Cardiac septum (tissue), 1 donor: ENCODE data around the gene HSD3B7. TPM values are rescaled to one million over a fixed set of nuclear protein-coding genes. Genes with fewer than 3 reads are reported as not detected.

ENCODE experiments used
- DNase-seq: peaks from one replicate; pipeline ENCODE4 v3.0.0-alpha.2; 2020; ENCODE audit warnings: low spot score
- intact Hi-C: fragments of 100-400 bp; cut with DNase I; formaldehyde crosslinking; loops from one replicate; pipeline ENCODE4 v1.14.0; 2022
- total RNA-seq: library from RNA; stranded (reverse); fragmentation: NEBNext Ultra II Directional; extraction: Animal tissue kit (Norgen Biotek cat#: 25700); gene quantifications from one replicate; pipeline ENCODE4 v1.2.1, GENCODE V29; 2021
- donor health status: DM: no; HTN: no; CAD: no.

HSD3B7 gene
- total RNA-seq, 1 donor from 2014 or later: 5.4 TPM

- intact Hi-C loops: no loop called here
- DNase-seq: no peak
These were observed 11.4 kb downstream of the HSD3B7 start for GRCh38 chr16:30996324-30996984.

GRCh38 chr16:30996985-30997724 is 12.1 kb downstream of the HSD3B7 start:
- intact Hi-C loops: no loop called here
- DNase-seq: peak; percentile 95

GRCh38 chr16:30997725-30998711 is 13.0 kb downstream of the HSD3B7 start:
- intact Hi-C loops: no loop called here

GRCh38 chr16:30998852-30999761 is 14.1 kb downstream of the HSD3B7 start:
- intact Hi-C loops: no loop called here
- DNase-seq: no peak

More at GRCh38 chr16:30997725-30998711, 13.0 kb downstream of the HSD3B7 start:
- DNase-seq: no peak

GRCh38 chr16:31000671-31001382 is 15.8 kb downstream of the HSD3B7 start:
- intact Hi-C loops: no loop called here
- no peak for DNase-seq

- intact Hi-C loops: no loop called here
- DNase-seq: no peak
These were observed 16.7 kb downstream of the HSD3B7 start for GRCh38 chr16:31001507-31002249.

GRCh38 chr16:31002250-31002700 is 17.3 kb downstream of the HSD3B7 start:
- intact Hi-C loops: no loop called here
- DNase-seq: no peak

- intact Hi-C loops: no loop called here
- DNase-seq: no peak
These were observed 17.9 kb downstream of the HSD3B7 start for GRCh38 chr16:31002862-31003341.

GRCh38 chr16:31003744-31004143 is 18.7 kb downstream of the HSD3B7 start:
- DNase-seq: no peak
- intact Hi-C loops: no loop called here

- intact Hi-C loops: no loop called here
These were observed 19.7 kb downstream of the HSD3B7 start for GRCh38 chr16:31004658-31005057.

GRCh38 chr16:31005350-31006085 is 20.5 kb downstream of the HSD3B7 start:
- intact Hi-C loops: no loop called here
- no peak for DNase-seq

More at GRCh38 chr16:31004658-31005057, 19.7 kb downstream of the HSD3B7 start:
- DNase-seq: no peak

- no peak for DNase-seq
- intact Hi-C loops: no loop called here
These were observed 21.0 kb downstream of the HSD3B7 start for GRCh38 chr16:31006086-31006385.

GRCh38 chr16:31006589-31006988 is 21.6 kb downstream of the HSD3B7 start:
- DNase-seq: no peak
- intact Hi-C loops: no loop called here

- no peak for DNase-seq
These were observed 22.7 kb downstream of the HSD3B7 start for GRCh38 chr16:31007684-31008083.

GRCh38 chr16:31008149-31008548 is 23.1 kb downstream of the HSD3B7 start:
- no peak for DNase-seq
- intact Hi-C loops: no loop called here

More at GRCh38 chr16:31007684-31008083, 22.7 kb downstream of the HSD3B7 start:
- intact Hi-C loops: no loop called here

GRCh38 chr16:31008551-31008950 is 23.5 kb downstream of the HSD3B7 start:
- intact Hi-C loops: no loop called here
- no peak for DNase-seq

- intact Hi-C loops: no loop called here
- DNase-seq: no peak
These were observed 24.1 kb downstream of the HSD3B7 start for GRCh38 chr16:31009120-31009519.
